ENCODE data around the gene ITM2B.

ITM2B gene

DNA sequence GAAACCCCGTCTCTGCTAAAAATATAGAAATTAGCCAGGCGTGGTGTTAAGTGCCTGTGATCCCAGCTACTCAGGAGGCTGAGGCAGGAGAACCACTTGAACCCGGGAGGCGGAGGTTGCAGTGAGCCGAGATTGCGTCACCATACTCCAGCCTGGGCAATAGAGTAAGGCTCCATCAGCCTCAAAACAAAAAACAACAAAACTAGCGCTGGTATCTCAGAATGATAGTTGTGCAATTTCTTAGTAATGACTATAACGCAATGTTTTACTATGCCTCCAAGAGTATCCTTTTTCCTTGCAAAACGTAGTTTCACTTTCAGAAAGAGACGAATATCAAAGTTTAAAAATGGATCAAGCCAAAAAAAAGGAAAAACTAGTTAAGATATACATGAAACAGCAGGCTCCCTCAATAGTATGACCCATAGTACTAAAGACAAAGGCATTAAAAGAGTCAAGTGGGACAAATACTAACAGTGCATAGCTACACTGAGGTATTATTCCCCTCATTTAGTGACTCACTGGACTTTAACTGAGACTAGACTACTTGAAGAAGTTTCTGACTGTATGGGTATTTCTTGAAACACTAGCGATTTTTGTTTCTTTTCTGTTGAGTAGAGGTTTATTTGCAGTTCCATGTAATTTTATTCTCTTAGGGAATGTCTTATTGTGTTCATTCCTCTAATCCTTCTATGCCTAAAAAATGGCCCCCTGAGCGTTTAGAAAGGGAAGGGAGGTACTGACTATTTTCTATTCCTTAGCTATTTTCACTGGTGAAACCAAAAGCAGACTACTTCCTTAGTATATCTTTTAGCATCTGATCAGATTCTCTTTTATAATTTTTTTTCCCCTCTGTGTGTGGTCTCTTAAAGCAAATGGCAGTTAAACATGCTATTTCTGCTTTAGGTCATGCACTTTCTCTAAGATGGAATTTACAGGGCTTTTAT lies 10.4 kb upstream of the ITM2B start:
- ATAC-seq (ENCODE audit: low read depth), result peak; percentile 57; the same call in 1 of the 3 replicates
- no peak for TF ChIP-seq CTCF (IDR thresholded peaks at IDR 0.05; ENCODE audit: poor library complexity, severe bottlenecking)
- no peaks in the 10 kb centered on the region for H3K36me3 ChIP-seq (ENCODE audit: low read depth)
- no peaks in the 10 kb centered on the region for H3K4me1 ChIP-seq (ENCODE audit: insufficient read depth, poor library complexity, severe bottlenecking)
- no peaks in the 10 kb centered on the region for H3K27me3 ChIP-seq (ENCODE audit: insufficient read depth, poor library complexity, severe bottlenecking)
- H3K27ac ChIP-seq (ENCODE audit: poor library complexity, severe bottlenecking), result no peak overlapping the region
- H3K4me3 ChIP-seq (ENCODE audit: severe bottlenecking), result peak overlapping the region; percentile 20
- no peaks in the 10 kb centered on the region for H3K9me3 ChIP-seq (ENCODE audit: severe bottlenecking)
- no peak for DNase-seq (ENCODE audit: low spot score)

DNA sequence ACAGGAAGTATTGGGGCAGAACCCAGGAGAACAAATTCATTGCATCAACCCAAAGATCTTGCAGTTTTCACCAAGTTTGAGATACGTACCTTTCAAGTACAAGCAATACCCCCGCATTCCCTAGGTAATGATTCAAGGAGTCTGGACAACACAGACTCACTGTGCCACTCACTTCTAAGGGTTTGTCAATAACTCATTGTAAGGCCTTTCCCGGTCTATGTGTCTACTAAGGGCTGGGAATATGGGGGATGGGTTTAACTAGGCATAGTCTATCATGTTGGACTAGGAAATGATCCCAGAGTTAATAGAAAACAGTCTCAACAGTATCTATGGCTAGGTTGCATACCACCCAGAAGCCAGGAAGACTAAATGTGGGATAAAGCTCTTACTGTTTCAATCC lies 8.3 kb upstream of the ITM2B start:
- Histone ChIP-seq H3K27me3 (ENCODE audit: insufficient read depth, poor library complexity, severe bottlenecking) (no peaks in the 10 kb centered on the region), H3K36me3 (ENCODE audit: low read depth) (no peaks in the 10 kb centered on the region), H3K9me3 (ENCODE audit: severe bottlenecking) (no peaks in the 10 kb centered on the region), H3K4me3 (ENCODE audit: severe bottlenecking) (no peak overlapping the region), H3K27ac (ENCODE audit: poor library complexity, severe bottlenecking) (no peak overlapping the region), H3K4me1 (ENCODE audit: insufficient read depth, poor library complexity, severe bottlenecking) (no peaks in the 10 kb centered on the region)
- no peak for TF ChIP-seq CTCF (IDR thresholded peaks at IDR 0.05; ENCODE audit: poor library complexity, severe bottlenecking)
- ATAC-seq (ENCODE audit: low read depth) (no peak), DNase-seq (ENCODE audit: low spot score) (no peak)

DNA sequence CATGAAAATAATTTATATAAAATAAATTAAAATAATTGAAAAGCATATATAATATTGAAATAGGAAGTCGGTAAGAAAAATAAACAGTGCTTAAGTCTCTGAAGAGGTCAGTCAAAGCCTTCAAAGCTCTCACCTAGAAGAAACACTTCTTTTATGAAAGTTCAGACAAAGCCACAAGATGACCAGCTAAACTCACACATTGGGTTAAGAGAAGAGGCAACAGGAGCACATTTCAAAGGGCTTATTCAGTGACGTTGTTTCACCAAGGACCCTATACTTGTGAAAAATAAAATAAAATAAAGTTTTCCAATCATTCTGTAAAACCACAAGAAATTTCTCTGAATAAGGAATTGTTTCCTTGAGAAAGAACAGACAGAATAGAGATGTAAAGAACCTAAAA lies 2.5 kb upstream of the ITM2B start:
- ATAC-seq (ENCODE audit: low read depth), result no peak
- H3K4me1 ChIP-seq (ENCODE audit: insufficient read depth, poor library complexity, severe bottlenecking), result peaks cover 9% of the 10 kb centered on the region
- H3K27me3 ChIP-seq (ENCODE audit: insufficient read depth, poor library complexity, severe bottlenecking), result no peaks in the 10 kb centered on the region

DNA sequence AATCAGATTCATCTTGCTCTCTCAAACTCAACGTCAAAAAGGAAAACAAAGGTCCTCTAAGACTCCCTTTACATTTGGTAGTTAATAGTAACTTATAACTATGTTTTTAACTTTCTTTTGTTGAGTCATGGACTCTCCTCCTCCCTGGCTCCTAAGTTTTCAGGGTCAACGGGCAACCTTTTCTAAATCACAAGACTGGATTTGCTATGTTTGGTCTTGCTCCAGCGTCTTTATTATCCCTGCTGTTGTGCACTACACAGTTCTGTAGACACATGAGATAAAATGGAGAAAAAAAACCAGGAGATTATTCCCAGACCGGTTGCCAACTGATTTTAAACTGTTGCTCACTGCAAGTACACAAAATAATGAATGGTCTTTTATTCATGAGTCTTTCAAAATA lies 1.9 kb upstream of the ITM2B start:
- H3K4me1 ChIP-seq (ENCODE audit: insufficient read depth, poor library complexity, severe bottlenecking), result peaks cover 15% of the 10 kb centered on the region
- H3K4me3 ChIP-seq (ENCODE audit: severe bottlenecking), result no peak overlapping the region
- no peak for ATAC-seq (ENCODE audit: low read depth)
- no peaks in the 10 kb centered on the region for H3K27me3 ChIP-seq (ENCODE audit: insufficient read depth, poor library complexity, severe bottlenecking)
- no peaks in the 10 kb centered on the region for H3K9me3 ChIP-seq (ENCODE audit: severe bottlenecking)
- H3K27ac ChIP-seq (ENCODE audit: poor library complexity, severe bottlenecking), result no peak overlapping the region
- H3K36me3 ChIP-seq (ENCODE audit: low read depth), result no peaks in the 10 kb centered on the region
- DNase-seq (ENCODE audit: low spot score), result no peak
- no peak for TF ChIP-seq CTCF (IDR thresholded peaks at IDR 0.05; ENCODE audit: poor library complexity, severe bottlenecking)

More for the DNA sequence above, 2.5 kb upstream of the ITM2B start:
- Histone ChIP-seq H3K36me3 (ENCODE audit: low read depth) (no peaks in the 10 kb centered on the region), H3K27ac (ENCODE audit: poor library complexity, severe bottlenecking) (no peak overlapping the region), H3K4me3 (ENCODE audit: severe bottlenecking) (no peak overlapping the region), H3K9me3 (ENCODE audit: severe bottlenecking) (no peaks in the 10 kb centered on the region)
- no peak for TF ChIP-seq CTCF (IDR thresholded peaks at IDR 0.05; ENCODE audit: poor library complexity, severe bottlenecking)
- DNase-seq (ENCODE audit: low spot score), result no peak

DNA sequence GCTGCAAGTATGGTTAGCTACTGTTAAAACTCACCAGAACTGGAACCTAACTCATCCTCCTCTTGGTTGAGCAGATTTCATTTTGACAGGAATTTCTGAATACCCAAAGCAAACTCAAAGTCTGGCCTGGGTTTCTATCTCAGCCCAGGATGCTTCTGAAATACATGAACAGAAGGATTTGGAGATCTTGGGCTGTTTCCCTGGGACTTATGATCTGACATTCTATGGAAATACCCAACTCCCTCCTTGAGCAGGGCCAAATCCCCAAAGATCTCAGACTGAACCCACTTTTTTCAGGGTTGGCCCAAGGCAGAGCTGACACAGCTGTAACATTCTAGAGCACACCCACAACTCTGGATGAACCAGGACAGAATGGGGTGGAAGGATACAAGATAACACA lies 1.1 kb upstream of the ITM2B start:
- no peak for ATAC-seq (ENCODE audit: low read depth)
- no peak for DNase-seq (ENCODE audit: low spot score)
- Histone ChIP-seq H3K27ac (ENCODE audit: poor library complexity, severe bottlenecking) (no peak overlapping the region), H3K4me3 (ENCODE audit: severe bottlenecking) (no peak overlapping the region), H3K36me3 (ENCODE audit: low read depth) (no peaks in the 10 kb centered on the region), H3K9me3 (ENCODE audit: severe bottlenecking) (no peaks in the 10 kb centered on the region), H3K27me3 (ENCODE audit: insufficient read depth, poor library complexity, severe bottlenecking) (no peaks in the 10 kb centered on the region), H3K4me1 (ENCODE audit: insufficient read depth, poor library complexity, severe bottlenecking) (peaks cover 22% of the 10 kb centered on the region)
- no peak for TF ChIP-seq CTCF (IDR thresholded peaks at IDR 0.05; ENCODE audit: poor library complexity, severe bottlenecking)
